Suprapubic skin (tissue), 4 donors: ENCODE results near the gene SPCS2. TPM values are rescaled to one million over a fixed set of nuclear protein-coding genes. Genes with fewer than 3 reads are reported as not detected.

Experiments used
- DNase-seq, 2 donors: peaks; one replicate each; pipeline ENCODE4 v3.0.0-alpha.2; 2019; ENCODE audit warnings: low spot score in 2 of 2
- H3K27ac ChIP-seq: fragments of 200-600 bp; sonication (generic); one replicate; pipeline ENCODE4 v1.5.1; 2019
- H3K27me3 ChIP-seq: fragments of 200-600 bp; sonication (generic); one replicate; pipeline ENCODE4 v1.5.1; 2019
- H3K36me3 ChIP-seq: fragments of 200-600 bp; sonication (generic); one replicate; pipeline ENCODE4 v1.5.1; 2019
- H3K4me1 ChIP-seq: fragments of 200-600 bp; sonication (generic); one replicate; pipeline ENCODE4 v1.5.1; 2019
- H3K4me3 ChIP-seq: fragments of 200-600 bp; sonication (generic); one replicate; pipeline ENCODE4 v1.5.1; 2019; ENCODE audit warnings: mild to moderate bottlenecking
- H3K9me3 ChIP-seq: fragments of 200-600 bp; sonication (generic); one replicate; pipeline ENCODE4 v1.5.1; 2019
- EP300 ChIP-seq: sonication (generic); formaldehyde crosslinking; IDR thresholded peaks from one replicate; pipeline ENCODE4 v1.6.1; 2017; ENCODE audit warnings: antibody characterized with exemption
- POLR2A ChIP-seq, 2 donors: fragments of 450-650 bp; IDR thresholded peaks; one replicate each; pipeline ENCODE4 v1.6.1; 2017; ENCODE audit warnings: antibody characterized with exemption in 2 of 2, mild to moderate bottlenecking in 2 of 2, moderate library complexity in 2 of 2
- POLR2AphosphoS5 ChIP-seq, 3 donors: sonication (generic); formaldehyde crosslinking; IDR thresholded peaks; one replicate each; pipeline ENCODE4 v1.6.1; 2017; ENCODE audit warnings: antibody characterized with exemption in 3 of 3
- WGBS: methylation state at CpG from one replicate; pipeline ENCODE4 v1.1.5; 2018; 5-methylcytosine and 5-hydroxymethylcytosine counted together
- total RNA-seq, 4 donors: library from RNA; depleted of rRNA; stranded (reverse); fragments of >200 nt; gene quantifications; one replicate each; pipeline ENCODE4 v1.1.0, GENCODE V29; 2016
- TF ChIP-seq, protein P1 (sequence below), 2 donors: fragments of 200-600 bp in 1 of 2; fragments of 450-650 bp in 1 of 2; sonication (generic) in 1 of 2; IDR thresholded peaks; one replicate each; pipeline ENCODE4 v1.5.1; 2016 to 2019; ENCODE audit warnings: antibody characterized with exemption in 2 of 2, mild to moderate bottlenecking in 1 of 2, moderate library complexity in 1 of 2

The SPCS2 gene
- total RNA-seq, 4 donors from 2014 or later = 16.3 to 34.5 (median 20.1) TPM

GRCh38 chr11:74971424-74971823 is 22.4 kb downstream of the SPCS2 start:
- Histone ChIP-seq H3K27ac (no peak overlapping the region), H3K36me3 (peaks cover 84% of the 10 kb centered on the region), H3K4me3 (no peak overlapping the region), H3K4me1 (no peaks in the 10 kb centered on the region), H3K9me3 (no peaks in the 10 kb centered on the region), H3K27me3 (no peaks in the 10 kb centered on the region)
- no peak for DNase-seq
- WGBS = 83% methylated on average over 6 of the region's 6 CpGs
- TF ChIP-seq EP300 (no peak), POLR2A (IDR thresholded peaks at IDR 0.05) (no peak), POLR2AphosphoS5 (IDR thresholded peaks at IDR 0.05) (no peak)
- TF ChIP-seq, protein P1, sequence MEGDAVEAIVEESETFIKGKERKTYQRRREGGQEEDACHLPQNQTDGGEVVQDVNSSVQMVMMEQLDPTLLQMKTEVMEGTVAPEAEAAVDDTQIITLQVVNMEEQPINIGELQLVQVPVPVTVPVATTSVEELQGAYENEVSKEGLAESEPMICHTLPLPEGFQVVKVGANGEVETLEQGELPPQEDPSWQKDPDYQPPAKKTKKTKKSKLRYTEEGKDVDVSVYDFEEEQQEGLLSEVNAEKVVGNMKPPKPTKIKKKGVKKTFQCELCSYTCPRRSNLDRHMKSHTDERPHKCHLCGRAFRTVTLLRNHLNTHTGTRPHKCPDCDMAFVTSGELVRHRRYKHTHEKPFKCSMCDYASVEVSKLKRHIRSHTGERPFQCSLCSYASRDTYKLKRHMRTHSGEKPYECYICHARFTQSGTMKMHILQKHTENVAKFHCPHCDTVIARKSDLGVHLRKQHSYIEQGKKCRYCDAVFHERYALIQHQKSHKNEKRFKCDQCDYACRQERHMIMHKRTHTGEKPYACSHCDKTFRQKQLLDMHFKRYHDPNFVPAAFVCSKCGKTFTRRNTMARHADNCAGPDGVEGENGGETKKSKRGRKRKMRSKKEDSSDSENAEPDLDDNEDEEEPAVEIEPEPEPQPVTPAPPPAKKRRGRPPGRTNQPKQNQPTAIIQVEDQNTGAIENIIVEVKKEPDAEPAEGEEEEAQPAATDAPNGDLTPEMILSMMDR (IDR thresholded peaks at IDR 0.05) = no peak

DNA sequence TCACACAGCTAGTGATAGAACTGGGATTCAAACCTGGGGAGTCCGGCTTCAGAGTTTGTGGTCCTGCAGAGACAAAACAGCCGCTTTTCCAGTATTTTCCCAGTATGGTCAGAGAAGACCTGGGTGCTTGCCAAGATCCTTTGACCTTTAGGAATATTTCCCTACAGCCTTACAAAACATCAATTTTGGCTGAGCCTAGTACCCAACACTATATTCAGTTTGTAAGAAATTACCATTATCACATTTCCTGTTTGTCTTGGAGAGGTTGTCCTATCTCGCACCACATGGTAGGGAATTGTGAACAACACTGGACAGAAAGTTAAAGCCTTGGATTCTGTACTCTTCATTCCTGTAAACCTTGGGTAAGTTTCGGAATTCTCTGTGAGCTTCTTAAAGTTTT is 29.0 kb downstream of the SPCS2 start:
- H3K4me3 ChIP-seq = no peak overlapping the region
- no peaks in the 10 kb centered on the region for H3K27me3 ChIP-seq
- H3K9me3 ChIP-seq = no peaks in the 10 kb centered on the region
- no peak for TF ChIP-seq POLR2AphosphoS5 (IDR thresholded peaks at IDR 0.05)
- TF ChIP-seq, protein P1 (IDR thresholded peaks at IDR 0.05) = no peak
- TF ChIP-seq POLR2A (IDR thresholded peaks at IDR 0.05) = no peak
- TF ChIP-seq EP300 = no peak
- no peak overlapping the region for H3K27ac ChIP-seq
- H3K36me3 ChIP-seq = peaks cover 65% of the 10 kb centered on the region
- H3K4me1 ChIP-seq = no peaks in the 10 kb centered on the region
- 96% methylated on average over 4 of the region's 4 CpGs for WGBS
- no peak for DNase-seq

- no peak for DNase-seq
- no peak for TF ChIP-seq EP300
- TF ChIP-seq POLR2AphosphoS5 (IDR thresholded peaks at IDR 0.05) = no peak
- no peak for TF ChIP-seq POLR2A (IDR thresholded peaks at IDR 0.05)
- TF ChIP-seq, protein P1 (IDR thresholded peaks at IDR 0.05) = no peak
- H3K27me3 ChIP-seq = no peaks in the 10 kb centered on the region
- 82% methylated on average over 2 of the region's 2 CpGs for WGBS
- H3K27ac ChIP-seq = no peak overlapping the region
- H3K4me1 ChIP-seq = no peaks in the 10 kb centered on the region
- no peaks in the 10 kb centered on the region for H3K9me3 ChIP-seq
- no peak overlapping the region for H3K4me3 ChIP-seq
- peaks cover 39% of the 10 kb centered on the region for H3K36me3 ChIP-seq
Measured at GRCh38 chr11:74980634-74981033, 31.6 kb downstream of the SPCS2 start.

DNA sequence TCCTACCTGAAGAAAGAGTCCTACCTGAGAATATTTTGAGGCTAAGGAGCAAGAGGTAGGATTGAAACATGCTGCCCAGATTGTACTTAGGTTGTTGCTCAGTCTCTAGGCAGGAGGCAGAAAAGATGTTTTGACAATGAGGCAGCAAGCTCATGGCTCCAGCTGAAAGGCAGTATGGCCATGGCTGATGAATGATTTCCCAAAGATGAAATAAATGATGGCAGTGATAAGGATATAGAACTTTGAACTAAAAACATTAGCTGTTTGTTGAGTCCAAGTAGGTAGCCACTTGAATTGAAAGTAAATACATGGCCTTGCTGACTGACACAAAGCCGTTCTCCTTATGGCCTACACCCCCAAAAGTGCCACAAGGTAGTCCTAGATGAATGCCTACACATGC is 32.8 kb downstream of the SPCS2 start:
- Histone ChIP-seq H3K4me3 (no peak overlapping the region), H3K4me1 (no peaks in the 10 kb centered on the region), H3K27me3 (no peaks in the 10 kb centered on the region), H3K27ac (no peak overlapping the region), H3K9me3 (no peaks in the 10 kb centered on the region), H3K36me3 (peaks cover 28% of the 10 kb centered on the region)
- TF ChIP-seq, protein P1 (IDR thresholded peaks at IDR 0.05) = no peak
- TF ChIP-seq POLR2A (IDR thresholded peaks at IDR 0.05) = no peak
- no peak for TF ChIP-seq POLR2AphosphoS5 (IDR thresholded peaks at IDR 0.05)
- no peak for TF ChIP-seq EP300
- 96% methylated on average over 1 of the region's 1 CpG for WGBS
- DNase-seq = no peak

DNA sequence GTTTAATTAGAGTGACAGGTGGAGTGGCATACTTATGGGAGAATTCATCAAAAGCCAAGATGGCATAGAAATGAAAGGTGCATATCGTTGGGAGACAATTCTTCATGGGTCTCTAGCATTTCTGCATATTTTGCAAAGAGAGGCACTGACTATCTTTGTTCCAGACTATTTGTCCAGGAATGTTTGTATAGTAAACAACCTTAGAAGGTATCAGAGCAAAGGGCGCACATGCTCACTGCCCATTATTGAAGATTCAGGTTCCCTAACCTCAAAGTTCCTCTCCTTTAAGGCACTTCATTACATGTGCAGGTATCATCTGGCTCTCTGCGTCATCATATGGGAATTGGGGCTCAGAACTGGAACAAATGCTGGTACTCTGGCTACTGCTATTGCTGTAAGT is 35.0 kb downstream of the SPCS2 start:
- H3K36me3 ChIP-seq = peaks cover 14% of the 10 kb centered on the region
- DNase-seq = no peak

More for the DNA sequence above, 35.0 kb downstream of the SPCS2 start:
- peaks cover under 1% of the 10 kb centered on the region for H3K4me1 ChIP-seq
- no peak overlapping the region for H3K4me3 ChIP-seq
- TF ChIP-seq EP300 (no peak), POLR2AphosphoS5 (IDR thresholded peaks at IDR 0.05) (no peak), POLR2A (IDR thresholded peaks at IDR 0.05) (no peak)
- TF ChIP-seq, protein P1 (IDR thresholded peaks at IDR 0.05) = no peak
- no peaks in the 10 kb centered on the region for H3K9me3 ChIP-seq
- no peak overlapping the region for H3K27ac ChIP-seq
- 93% methylated on average over 3 of the region's 3 CpGs for WGBS
- H3K27me3 ChIP-seq = no peaks in the 10 kb centered on the region
